ENCODE measurements around the gene KDSR. TPM values are rescaled to one million over a fixed set of nuclear protein-coding genes. Genes with fewer than 3 reads are reported as not detected.
A peak's percentile ranks its signal among the peaks of the same experiment; 100 is the strongest.

KDSR gene
- total RNA-seq, 1 donor from 2014 or later: 17.7 TPM

- no peak for DNase-seq (ENCODE audit: low read depth in 2 of 2)
Measured at GRCh38 chr18:63322206-63322605, 44.8 kb downstream of the KDSR start.

- DNase-seq (ENCODE audit: low read depth in 2 of 2): no peak
Measured at GRCh38 chr18:63321291-63321690, 45.7 kb downstream of the KDSR start.

- DNase-seq (ENCODE audit: low read depth in 2 of 2): no peak
Measured at GRCh38 chr18:63320975-63321265, 46.1 kb downstream of the KDSR start.

- DNase-seq (ENCODE audit: low read depth in 2 of 2): peak; percentile 80 to 82
Measured at GRCh38 chr18:63320123-63320974, 46.7 kb downstream of the KDSR start.

GRCh38 chr18:63319383-63320122 lies 47.5 kb downstream of the KDSR start, which contains the start of gene BCL2:
TSS of gene BCL2 (minus strand) at chr18:63319769.
- DNase-seq (ENCODE audit: low read depth in 2 of 2): peak; percentile 44 to 49

GRCh38 chr18:63318889-63319382 lies 48.1 kb downstream of the KDSR start:
- no peak for DNase-seq (ENCODE audit: low read depth in 2 of 2)

- no peak for DNase-seq (ENCODE audit: low read depth in 2 of 2)
Measured at GRCh38 chr18:63317982-63318888, 48.8 kb downstream of the KDSR start.

- DNase-seq (ENCODE audit: low read depth in 2 of 2): no peak
Measured at GRCh38 chr18:63317556-63317946, 49.5 kb downstream of the KDSR start.

GRCh38 chr18:63316612-63317555 lies 50.1 kb downstream of the KDSR start:
- DNase-seq (ENCODE audit: low read depth in 2 of 2): no peak

GRCh38 chr18:63315876-63316275 lies 51.1 kb downstream of the KDSR start:
- no peak for DNase-seq (ENCODE audit: low read depth in 2 of 2)

- no peak for DNase-seq (ENCODE audit: low read depth in 2 of 2)
Measured at GRCh38 chr18:63315131-63315662, 51.8 kb downstream of the KDSR start.

GRCh38 chr18:63314062-63314790 lies 52.8 kb downstream of the KDSR start:
- no peak for DNase-seq (ENCODE audit: low read depth in 2 of 2)

- DNase-seq (ENCODE audit: low read depth in 2 of 2): no peak
Measured at GRCh38 chr18:63313396-63313917, 53.5 kb downstream of the KDSR start.

GRCh38 chr18:63312737-63313395 lies 54.1 kb downstream of the KDSR start:
- no peak for DNase-seq (ENCODE audit: low read depth in 2 of 2)

GRCh38 chr18:63312019-63312409 lies 55.0 kb downstream of the KDSR start:
- DNase-seq (ENCODE audit: low read depth in 2 of 2): no peak

GRCh38 chr18:63311118-63312018 lies 55.6 kb downstream of the KDSR start:
- DNase-seq (ENCODE audit: low read depth in 2 of 2): no peak

- no peak for DNase-seq (ENCODE audit: low read depth in 2 of 2)
Measured at GRCh38 chr18:63309422-63309821, 57.6 kb downstream of the KDSR start.

Data from lung microvascular endothelial cell (primary cell).